GM21528 (cell line): Measurements from ENCODE around the gene FBXW8.
"Not testable (repeated sequence)": the region's sequence is repeated elsewhere in the genome, so short reads cannot be mapped to it uniquely, and the experiment has no call there.

Experiments
- ATAC-seq: cut with Tn5 transposase; IDR thresholded peaks from one replicate; pipeline ENCODE4 v1.9.1; 2021; ENCODE audit warnings: mild to moderate bottlenecking, moderate library complexity; ENCODE audit not compliant: unreplicated experiment, low FRiP score

Gene FBXW8

GRCh38 chr12:117048585-117048904 is 137.8 kb downstream of the FBXW8 start:
- ATAC-seq, result no peak

GRCh38 chr12:117049295-117049694 is 138.5 kb downstream of the FBXW8 start:
- no peak for ATAC-seq

GRCh38 chr12:117050060-117050459 is 139.3 kb downstream of the FBXW8 start:
- no peak for ATAC-seq

GRCh38 chr12:117051380-117051779 is 140.6 kb downstream of the FBXW8 start:
- ATAC-seq, result no peak

GRCh38 chr12:117052386-117053049 is 141.8 kb downstream of the FBXW8 start:
- ATAC-seq, result no peak

GRCh38 chr12:117053050-117053400 is 142.3 kb downstream of the FBXW8 start:
- ATAC-seq, result no peak

GRCh38 chr12:117053597-117054201 is 142.9 kb downstream of the FBXW8 start:
- ATAC-seq, result no peak

GRCh38 chr12:117054279-117054678 is 143.5 kb downstream of the FBXW8 start:
- no peak for ATAC-seq

- ATAC-seq, result not testable (repeated sequence)
These were observed 146.9 kb downstream of the FBXW8 start for GRCh38 chr12:117057626-117058025.

- no peak for ATAC-seq
These were observed 147.8 kb downstream of the FBXW8 start for GRCh38 chr12:117058442-117059072.

- no peak for ATAC-seq
These were observed 148.4 kb downstream of the FBXW8 start for GRCh38 chr12:117059156-117059555.

GRCh38 chr12:117060246-117060928 is 149.6 kb downstream of the FBXW8 start:
- no peak for ATAC-seq

GRCh38 chr12:117060929-117061305 is 150.2 kb downstream of the FBXW8 start:
- no peak for ATAC-seq

GRCh38 chr12:117061555-117062079 is 150.9 kb downstream of the FBXW8 start:
- no peak for ATAC-seq

- ATAC-seq, result peak; percentile 71
These were observed 152.6 kb downstream of the FBXW8 start for GRCh38 chr12:117063162-117063911.

- ATAC-seq, result no peak
These were observed 153.3 kb downstream of the FBXW8 start for GRCh38 chr12:117064049-117064448.

GRCh38 chr12:117064596-117064995 is 153.8 kb downstream of the FBXW8 start:
- ATAC-seq, result no peak

GRCh38 chr12:117067016-117067415 is 156.3 kb downstream of the FBXW8 start:
- no peak for ATAC-seq

GRCh38 chr12:117067638-117068037 is 156.9 kb downstream of the FBXW8 start:
- ATAC-seq, result no peak

GRCh38 chr12:117068492-117068891 is 157.7 kb downstream of the FBXW8 start:
- no peak for ATAC-seq
